K562 treated with DMSO at 1 percent for 48 hours (cell line): ENCODE data around the gene MADD. TPM values are rescaled to one million over a fixed set of nuclear protein-coding genes. Genes with fewer than 3 reads are reported as not detected.

Experiments
- total RNA-seq: library from RNA; unstranded; fragments of 300-600 nt; gene quantifications from 2 replicates; pipeline ENCODE4 v1.2.3, GENCODE V29; 2022; ENCODE audit warnings: low replicate concordance; ENCODE audit errors: extremely low read depth

The MADD gene
- not detected in 2 replicates for total RNA-seq

GRCh38 chr11:47269829-47270305, at the start of gene MADD:
TSS of gene MADD (plus strand) at chr11:47270133.

GRCh38 chr11:47248664-47249377, 21.1 kb upstream of the MADD start, which contains the start of gene ACP2:
TSS of gene ACP2 (minus strand) at chr11:47248814. CDS start at chr11:47248789, 25 bp downstream.

GRCh38 chr11:47257517-47258316, 12.2 kb upstream of the MADD start, which contains the start of gene NR1H3:
TSS of gene NR1H3 (plus strand) at chr11:47257996. CDS start at chr11:47259217, 1,221 bp downstream.

GRCh38 chr11:47352556-47352955, 82.6 kb downstream of the MADD start, which contains the start of gene MYBPC3:
TSS of gene MYBPC3 (minus strand) at chr11:47352702. CDS start at chr11:47352647, 55 bp downstream.

GRCh38 chr11:47378010-47378835, 108.3 kb downstream of the MADD start, which contains the start of gene SPI1:
TSS of gene SPI1 (minus strand) at chr11:47378547. CDS start at chr11:47378353, 194 bp downstream.

Other genes with a start within 250 kb of the MADD start
- gene ARFGAP2, start 93.3 kb upstream of the MADD start, total RNA-seq: 766 TPM in 1 of 2 replicates, not detected in the other
- gene PACSIN3, start 83.7 kb upstream of the MADD start, total RNA-seq: not detected in 2 replicates
- gene DDB2, start 55.2 kb upstream of the MADD start, total RNA-seq: not detected in 2 replicates
- gene ACP2, start 21.3 kb upstream of the MADD start, total RNA-seq: not detected in 2 replicates
- gene NR1H3, start 12.1 kb upstream of the MADD start, total RNA-seq: not detected in 2 replicates
- not detected in 2 replicates for gene MYBPC3, start 82.6 kb downstream of the MADD start, total RNA-seq
- not detected in 2 replicates for gene SPI1, start 108.4 kb downstream of the MADD start, total RNA-seq
- not detected in 2 replicates for gene SLC39A13, start 138.5 kb downstream of the MADD start, total RNA-seq
- gene PSMC3, start 156.3 kb downstream of the MADD start, total RNA-seq: not detected in 2 replicates
- not detected in 2 replicates for gene RAPSN, start 179.0 kb downstream of the MADD start, total RNA-seq